ENCODE results near the gene OR10T2.
"Not testable (repeated sequence)": the region's sequence is repeated elsewhere in the genome, so short reads cannot be mapped to it uniquely, and the experiment has no call there.

Gene OR10T2

DNA sequence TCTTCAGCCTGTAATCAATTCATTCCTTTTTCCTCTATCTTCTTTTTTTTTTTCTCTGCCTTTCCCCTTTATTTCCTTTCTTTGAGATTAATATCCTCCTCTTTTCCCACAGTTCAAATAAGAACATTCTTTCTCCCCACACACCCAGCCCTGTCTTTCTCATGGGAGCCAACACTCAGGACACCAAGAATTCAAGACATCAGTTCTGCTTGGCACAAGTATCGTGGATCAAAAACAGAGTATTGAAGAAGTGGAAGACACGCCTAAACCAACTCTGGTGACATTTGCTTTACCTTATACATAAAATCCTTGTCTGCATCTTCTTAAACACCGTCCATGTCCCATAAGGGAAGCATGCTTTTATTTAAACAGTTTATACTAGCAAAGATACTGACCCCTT is 42.6 kb downstream of the OR10T2 start:
- Histone ChIP-seq H3K9ac (ENCODE audit: insufficient read length, low read depth) (no peak overlapping the region), H3K36me3 (ENCODE audit: insufficient read depth, insufficient read length, low read length) (no peaks in the 10 kb centered on the region), H3K27me3 (ENCODE audit: insufficient read depth, insufficient read length) (peaks cover 4% of the 10 kb centered on the region), H3K4me3 (ENCODE audit: insufficient read length, low read depth) (no peak overlapping the region), H3K9me3 (ENCODE audit: insufficient read depth, low read length) (no peaks in the 10 kb centered on the region), H3K4me1 (ENCODE audit: insufficient read depth, insufficient read length) (no peaks in the 10 kb centered on the region)
- no peak for DNase-seq (ENCODE audit: low read depth, low spot score)
- no peak for TF ChIP-seq ZNF274 (IDR thresholded peaks at IDR 0.05; ENCODE audit: low read depth, low read length)
- TF ChIP-seq SUZ12 (IDR thresholded peaks at IDR 0.05; ENCODE audit: extremely low read depth, insufficient read depth, insufficient read length), result no peak
- no peak for TF ChIP-seq YY1 (IDR thresholded peaks at IDR 0.05; ENCODE audit: insufficient read depth, insufficient read length)

DNA sequence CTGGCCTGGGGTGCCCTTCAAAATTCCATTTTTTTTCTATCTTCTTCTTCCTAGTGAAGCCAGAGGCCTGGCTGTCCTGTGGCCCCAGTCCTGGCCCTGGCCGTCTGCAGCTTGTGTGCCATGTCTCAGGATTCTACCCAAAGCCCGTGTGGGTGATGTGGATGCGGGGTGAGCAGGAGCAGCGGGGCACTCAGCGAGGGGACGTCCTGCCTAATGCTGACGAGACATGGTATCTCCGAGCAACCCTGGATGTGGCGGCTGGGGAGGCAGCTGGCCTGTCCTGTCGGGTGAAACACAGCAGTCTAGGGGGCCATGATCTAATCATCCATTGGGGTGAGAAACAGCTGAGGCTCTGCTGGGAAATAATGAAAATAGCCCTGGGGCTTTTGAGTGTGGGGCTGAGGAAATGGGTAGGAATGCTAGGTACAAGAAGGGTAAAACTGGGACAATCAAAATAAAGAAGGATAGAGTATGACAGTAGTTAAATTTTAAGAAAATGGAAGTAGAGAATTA is 43.4 kb downstream of the OR10T2 start:
- peaks cover 4% of the 10 kb centered on the region for H3K27me3 ChIP-seq (ENCODE audit: insufficient read depth, insufficient read length)
- no peaks in the 10 kb centered on the region for H3K36me3 ChIP-seq (ENCODE audit: insufficient read depth, insufficient read length, low read length)
- no peak for TF ChIP-seq SUZ12 (IDR thresholded peaks at IDR 0.05; ENCODE audit: extremely low read depth, insufficient read depth, insufficient read length)
- no peak for TF ChIP-seq YY1 (IDR thresholded peaks at IDR 0.05; ENCODE audit: insufficient read depth, insufficient read length)
- TF ChIP-seq ZNF274 (IDR thresholded peaks at IDR 0.05; ENCODE audit: low read depth, low read length), result no peak
- no peak overlapping the region for H3K9ac ChIP-seq (ENCODE audit: insufficient read length, low read depth)
- no peaks in the 10 kb centered on the region for H3K4me1 ChIP-seq (ENCODE audit: insufficient read depth, insufficient read length)
- DNase-seq (ENCODE audit: low read depth, low spot score), result no peak
- no peaks in the 10 kb centered on the region for H3K9me3 ChIP-seq (ENCODE audit: insufficient read depth, low read length)
- H3K4me3 ChIP-seq (ENCODE audit: insufficient read length, low read depth), result no peak overlapping the region

DNA sequence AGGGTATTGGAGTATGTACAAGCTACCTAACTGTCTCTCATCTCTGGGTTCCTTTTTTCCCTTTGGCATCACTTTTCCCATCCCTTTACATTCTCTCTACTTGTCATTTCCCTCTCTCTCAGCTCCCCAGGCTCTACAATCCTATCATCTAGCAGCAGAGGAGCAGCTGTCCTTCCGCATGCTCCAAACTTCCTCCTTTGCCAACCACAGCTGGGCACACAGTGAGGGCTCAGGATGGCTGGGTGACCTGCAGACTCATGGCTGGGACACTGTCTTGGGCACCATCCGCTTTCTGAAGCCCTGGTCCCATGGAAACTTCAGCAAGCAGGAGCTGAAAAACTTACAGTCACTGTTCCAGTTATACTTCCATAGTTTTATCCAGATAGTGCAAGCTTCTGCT is 45.0 kb downstream of the OR10T2 start:
- H3K27me3 ChIP-seq (ENCODE audit: insufficient read depth, insufficient read length), result peaks cover 4% of the 10 kb centered on the region
- H3K4me1 ChIP-seq (ENCODE audit: insufficient read depth, insufficient read length), result no peaks in the 10 kb centered on the region
- no peak overlapping the region for H3K4me3 ChIP-seq (ENCODE audit: insufficient read length, low read depth)
- TF ChIP-seq SUZ12 (IDR thresholded peaks at IDR 0.05; ENCODE audit: extremely low read depth, insufficient read depth, insufficient read length) (no peak), ZNF274 (IDR thresholded peaks at IDR 0.05; ENCODE audit: low read depth, low read length) (no peak)
- DNase-seq (ENCODE audit: low read depth, low spot score), result no peak
- H3K9ac ChIP-seq (ENCODE audit: insufficient read length, low read depth), result no peak overlapping the region
- no peaks in the 10 kb centered on the region for H3K36me3 ChIP-seq (ENCODE audit: insufficient read depth, insufficient read length, low read length)
- H3K9me3 ChIP-seq (ENCODE audit: insufficient read depth, low read length), result peaks cover 5% of the 10 kb centered on the region

DNA sequence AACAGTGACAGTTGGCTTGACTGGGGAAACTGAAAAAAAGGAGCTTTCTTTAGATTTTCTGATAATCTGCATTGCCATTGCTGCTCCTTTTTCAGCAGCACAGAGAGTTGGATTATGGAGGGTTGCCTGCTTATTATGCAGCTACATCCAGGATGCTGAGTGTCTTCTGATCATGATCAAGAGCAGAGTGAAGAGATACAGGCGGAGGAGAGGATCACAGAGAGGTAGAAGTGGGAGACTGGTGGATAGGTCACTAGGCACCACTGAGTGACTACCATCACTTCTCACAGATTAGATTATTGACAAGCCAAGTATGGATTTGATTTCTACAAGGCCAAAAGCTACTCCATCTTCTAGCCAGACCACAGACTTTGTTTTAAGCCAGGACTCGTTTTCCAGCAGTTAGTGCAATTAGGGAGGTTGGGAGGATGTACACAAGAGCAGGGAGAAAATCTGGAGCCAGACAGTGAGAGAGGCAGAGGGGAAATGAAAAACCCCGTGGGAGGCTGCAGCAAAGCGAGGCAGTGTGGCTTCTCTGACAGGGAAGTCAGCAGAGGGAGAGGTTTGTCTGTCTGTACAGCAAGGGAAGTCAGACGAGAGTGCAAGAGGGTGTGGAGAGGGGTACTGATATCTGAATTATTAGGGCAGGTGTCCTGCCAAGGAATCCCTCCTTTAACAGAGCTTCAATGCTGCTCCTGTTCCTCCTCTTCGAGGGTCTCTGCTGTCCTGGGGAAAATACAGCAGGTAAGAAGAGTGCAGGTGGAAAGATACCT is 45.8 kb downstream of the OR10T2 start, which contains the start of gene CD1E:
Gene CD1E, plus strand, starts transcription at position 592 of the 773 bp plus-strand sequence. Its CDS starts 95 bp downstream, at position 687.
- Histone ChIP-seq H3K27me3 (ENCODE audit: insufficient read depth, insufficient read length) (peaks cover 4% of the 10 kb centered on the region), H3K9ac (ENCODE audit: insufficient read length, low read depth) (no peak within 1 kb of the TSS), H3K4me1 (ENCODE audit: insufficient read depth, insufficient read length) (no peaks in the 10 kb centered on the region), H3K4me3 (ENCODE audit: insufficient read length, low read depth) (no peak within 1 kb of the TSS), H3K36me3 (ENCODE audit: insufficient read depth, insufficient read length, low read length) (no peaks in the 10 kb centered on the region), H3K9me3 (ENCODE audit: insufficient read depth, low read length) (peaks cover 11% of the 10 kb centered on the region)
- no peak for DNase-seq (ENCODE audit: low read depth, low spot score)
- TF ChIP-seq YY1 (IDR thresholded peaks at IDR 0.05; ENCODE audit: insufficient read depth, insufficient read length), result no peak
- no peak for TF ChIP-seq SUZ12 (IDR thresholded peaks at IDR 0.05; ENCODE audit: extremely low read depth, insufficient read depth, insufficient read length)
- TF ChIP-seq ZNF274 (IDR thresholded peaks at IDR 0.05; ENCODE audit: low read depth, low read length), result no peak

DNA sequence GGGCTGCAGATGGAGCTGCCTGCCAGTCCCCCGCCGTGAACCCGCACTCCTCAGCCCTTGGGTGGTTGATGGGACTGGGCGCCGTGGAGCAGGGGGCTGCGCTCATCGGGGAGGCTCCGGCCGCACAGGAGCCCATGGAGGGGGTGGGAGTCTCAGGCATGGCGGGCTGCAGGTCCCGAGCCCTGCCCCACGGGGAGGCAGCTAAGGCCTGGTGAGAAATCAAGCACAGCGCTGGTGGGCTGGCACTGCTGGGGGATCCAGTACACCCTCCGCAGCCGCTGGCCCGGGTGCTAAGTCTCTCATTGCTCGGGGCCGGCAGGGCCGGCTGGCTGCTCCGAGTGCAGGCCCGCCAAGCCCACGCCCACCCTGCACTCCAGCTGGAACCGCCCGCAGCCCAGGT is 50.3 kb downstream of the OR10T2 start:
- H3K4me1 ChIP-seq (ENCODE audit: insufficient read depth, insufficient read length); H3K36me3 ChIP-seq (ENCODE audit: insufficient read depth, insufficient read length, low read length); H3K4me3 ChIP-seq (ENCODE audit: insufficient read length, low read depth); H3K9ac ChIP-seq (ENCODE audit: insufficient read length, low read depth); H3K27me3 ChIP-seq (ENCODE audit: insufficient read depth, insufficient read length); DNase-seq (ENCODE audit: low read depth, low spot score): not testable (repeated sequence)
- H3K9me3 ChIP-seq (ENCODE audit: insufficient read depth, low read length), result peaks cover 11% of the 10 kb centered on the region
